Smooth muscle cell (in vitro differentiated cells): Measurements from ENCODE around the gene LRMDA. TPM values are rescaled to one million over a fixed set of nuclear protein-coding genes. Genes with fewer than 3 reads are reported as not detected.

Experiments used
- DNase-seq: peaks from one replicate; lab custom pipeline; 2025; ENCODE audit not compliant: unreplicated experiment; lab: John Stamatoyannopoulos, UW
- H2AFZ ChIP-seq: fragments of 200-600 bp; sonication (generic); 2 replicates; pipeline ENCODE4 v1.6.0; 2016; ENCODE audit warnings: antibody characterized with exemption, low read depth, mild to moderate bottlenecking
- H3F3A ChIP-seq: fragments of 200-600 bp; sonication (generic); 2 replicates; pipeline ENCODE4 v1.6.0; 2017; ENCODE audit warnings: antibody characterized with exemption, low read depth
- H3K27ac ChIP-seq: fragments of 200-600 bp; sonication (generic); 2 replicates; pipeline ENCODE4 v1.5.1; 2016; ENCODE audit warnings: low read depth, mild to moderate bottlenecking
- H3K27me3 ChIP-seq: fragments of 200-600 bp; sonication (generic); 2 replicates; pipeline ENCODE4 v1.6.1; 2016; ENCODE audit warnings: low read depth, mild to moderate bottlenecking
- H3K36me3 ChIP-seq: fragments of 200-600 bp; sonication (generic); 2 replicates; pipeline ENCODE4 v1.5.1; 2016; ENCODE audit warnings: low read depth
- H3K4me1 ChIP-seq: fragments of 200-600 bp; sonication (generic); 2 replicates; pipeline ENCODE4 v1.5.1; 2016; ENCODE audit warnings: low read depth
- H3K4me2 ChIP-seq: fragments of 200-600 bp; sonication (generic); 2 replicates; pipeline ENCODE4 v1.6.0; 2016; ENCODE audit warnings: mild to moderate bottlenecking
- H3K4me3 ChIP-seq: fragments of 200-600 bp; sonication (generic); 2 replicates; pipeline ENCODE4 v1.5.1; 2016; ENCODE audit warnings: mild to moderate bottlenecking
- H3K79me2 ChIP-seq: fragments of 200-600 bp; sonication (generic); 2 replicates; pipeline ENCODE4 v1.6.0; 2016; ENCODE audit warnings: low read depth, mild to moderate bottlenecking
- H3K9ac ChIP-seq: fragments of 200-600 bp; sonication (generic); 2 replicates; pipeline ENCODE4 v1.6.0; 2016; ENCODE audit warnings: low read depth
- H3K9me3 ChIP-seq: fragments of 200-600 bp; sonication (generic); replicated peaks from 2 replicates; pipeline ENCODE4 v1.5.1; 2016; ENCODE audit warnings: low read depth
- H4K20me1 ChIP-seq: fragments of 200-600 bp; sonication (generic); 2 replicates; pipeline ENCODE4 v1.6.0; 2016; ENCODE audit warnings: low read depth
- WGBS: methylation state at CpG from one replicate; pipeline ENCODE4 v1.1.7; 2016; ENCODE audit warnings: low lambda C conversion rate; 5-methylcytosine and 5-hydroxymethylcytosine counted together
- polyA plus RNA-seq: library from polyadenylated mRNA; unstranded; fragments of >200 nt; fragmentation: Nextera tagmentation; extraction: Ambion mirVana; gene quantifications from 2 replicates; pipeline ENCODE4 v1.2.1, GENCODE V29; 2016
- total RNA-seq: library from RNA; depleted of rRNA; stranded (reverse); fragments of >200 nt; gene quantifications from 2 replicates; pipeline ENCODE4 v1.2.3, GENCODE V29; 2014
- TF ChIP-seq, protein P1 (sequence below): fragments of 200-600 bp; sonication (generic); IDR thresholded peaks from 2 replicates; pipeline ENCODE4 v1.5.1; 2017; ENCODE audit warnings: borderline replicate concordance, mild to moderate bottlenecking, antibody characterized with exemption; ENCODE audit not compliant: insufficient read depth, poor library complexity, severe bottlenecking

LRMDA gene
- total and polyA plus RNA-seq, 2 experiments from 2014 or later, result 1.5 to 1.6 TPM

DNA sequence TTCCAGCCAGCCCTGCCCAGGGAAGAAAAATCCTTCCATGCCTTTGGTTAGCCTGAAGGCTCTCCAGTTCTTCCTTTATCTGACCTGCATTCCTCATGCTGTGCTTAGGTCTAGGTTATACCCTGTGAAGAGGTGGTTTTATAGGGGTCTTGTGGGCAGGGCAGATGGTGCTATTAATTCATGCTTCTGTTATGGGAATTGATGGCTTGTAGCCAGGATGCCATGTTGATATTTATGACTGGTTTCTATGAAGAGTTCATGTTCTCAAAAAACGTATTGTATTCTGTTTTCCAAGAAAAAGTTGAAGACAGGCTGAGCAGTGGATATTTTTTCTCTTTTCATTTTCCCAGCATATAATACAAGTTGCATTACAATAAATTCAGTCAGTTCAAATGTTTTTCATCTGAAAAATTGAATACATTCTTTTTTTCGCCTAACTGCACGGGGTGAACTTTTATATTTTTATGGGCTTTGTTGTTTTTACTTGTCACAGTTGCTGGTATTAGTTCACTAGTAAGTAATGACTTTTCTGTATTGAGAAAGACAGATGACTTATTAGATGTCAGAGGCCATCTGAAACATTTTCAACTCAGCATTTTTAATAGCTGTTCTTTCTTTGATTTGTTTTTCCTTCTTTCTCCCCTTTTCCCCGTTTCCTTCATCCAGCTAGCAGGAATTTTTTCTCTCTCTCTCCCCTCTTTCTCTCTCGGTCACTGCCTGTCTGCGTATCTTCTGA lies 322.8 kb downstream of the LRMDA start:
- H3K36me3 ChIP-seq, result no peaks in the 10 kb centered on the region
- H3K4me3 ChIP-seq, result no peak overlapping the region
- no peaks in the 10 kb centered on the region for H3K79me2 ChIP-seq
- no peak overlapping the region for H2AFZ ChIP-seq
- DNase-seq, result no peak
- peaks cover 4% of the 10 kb centered on the region for H3K27me3 ChIP-seq
- no peaks in the 10 kb centered on the region for H4K20me1 ChIP-seq
- H3K4me2 ChIP-seq, result no peak overlapping the region
- H3K9me3 ChIP-seq, result no peaks in the 10 kb centered on the region
- H3K9ac ChIP-seq, result no peak overlapping the region
- 84% methylated on average over 6 of the region's 6 CpGs for WGBS
- TF ChIP-seq, protein P1, sequence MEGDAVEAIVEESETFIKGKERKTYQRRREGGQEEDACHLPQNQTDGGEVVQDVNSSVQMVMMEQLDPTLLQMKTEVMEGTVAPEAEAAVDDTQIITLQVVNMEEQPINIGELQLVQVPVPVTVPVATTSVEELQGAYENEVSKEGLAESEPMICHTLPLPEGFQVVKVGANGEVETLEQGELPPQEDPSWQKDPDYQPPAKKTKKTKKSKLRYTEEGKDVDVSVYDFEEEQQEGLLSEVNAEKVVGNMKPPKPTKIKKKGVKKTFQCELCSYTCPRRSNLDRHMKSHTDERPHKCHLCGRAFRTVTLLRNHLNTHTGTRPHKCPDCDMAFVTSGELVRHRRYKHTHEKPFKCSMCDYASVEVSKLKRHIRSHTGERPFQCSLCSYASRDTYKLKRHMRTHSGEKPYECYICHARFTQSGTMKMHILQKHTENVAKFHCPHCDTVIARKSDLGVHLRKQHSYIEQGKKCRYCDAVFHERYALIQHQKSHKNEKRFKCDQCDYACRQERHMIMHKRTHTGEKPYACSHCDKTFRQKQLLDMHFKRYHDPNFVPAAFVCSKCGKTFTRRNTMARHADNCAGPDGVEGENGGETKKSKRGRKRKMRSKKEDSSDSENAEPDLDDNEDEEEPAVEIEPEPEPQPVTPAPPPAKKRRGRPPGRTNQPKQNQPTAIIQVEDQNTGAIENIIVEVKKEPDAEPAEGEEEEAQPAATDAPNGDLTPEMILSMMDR, result no peak
- H3K27ac ChIP-seq, result no peak overlapping the region
- no peaks in the 10 kb centered on the region for H3K4me1 ChIP-seq
- no peaks in the 10 kb centered on the region for H3F3A ChIP-seq

DNA sequence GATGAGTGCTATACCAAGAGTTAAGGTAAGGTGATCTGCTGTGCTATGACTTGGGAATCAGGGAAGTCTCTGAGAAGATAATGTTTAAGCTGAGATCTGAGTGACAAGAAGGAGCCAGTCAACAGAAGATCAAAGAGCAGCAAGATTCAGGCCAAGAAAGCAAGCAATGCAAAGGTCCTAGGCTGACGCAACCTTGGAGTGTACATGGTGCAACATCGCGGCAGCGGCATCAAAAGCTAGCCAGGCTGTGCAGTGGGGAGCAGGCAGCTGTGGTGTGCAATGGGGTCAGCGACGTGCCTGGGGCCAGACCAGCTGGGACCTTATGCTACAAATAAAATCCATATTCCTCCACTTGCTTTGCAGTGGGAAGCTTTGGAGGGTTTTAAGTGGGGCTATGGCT lies 324.1 kb downstream of the LRMDA start:
- peaks cover 5% of the 10 kb centered on the region for H3K27me3 ChIP-seq
- no peaks in the 10 kb centered on the region for H3K36me3 ChIP-seq
- no peak overlapping the region for H3K4me3 ChIP-seq
- no peak overlapping the region for H3K9ac ChIP-seq
- H3K9me3 ChIP-seq, result no peaks in the 10 kb centered on the region
- 93% methylated on average over 6 of the region's 6 CpGs for WGBS
- TF ChIP-seq, protein P1, result no peak
- no peak overlapping the region for H2AFZ ChIP-seq
- no peaks in the 10 kb centered on the region for H3F3A ChIP-seq
- H3K4me2 ChIP-seq, result no peak overlapping the region
- H3K27ac ChIP-seq, result no peak overlapping the region
- no peaks in the 10 kb centered on the region for H3K4me1 ChIP-seq
- no peaks in the 10 kb centered on the region for H4K20me1 ChIP-seq
- H3K79me2 ChIP-seq, result no peaks in the 10 kb centered on the region
- DNase-seq, result no peak

DNA sequence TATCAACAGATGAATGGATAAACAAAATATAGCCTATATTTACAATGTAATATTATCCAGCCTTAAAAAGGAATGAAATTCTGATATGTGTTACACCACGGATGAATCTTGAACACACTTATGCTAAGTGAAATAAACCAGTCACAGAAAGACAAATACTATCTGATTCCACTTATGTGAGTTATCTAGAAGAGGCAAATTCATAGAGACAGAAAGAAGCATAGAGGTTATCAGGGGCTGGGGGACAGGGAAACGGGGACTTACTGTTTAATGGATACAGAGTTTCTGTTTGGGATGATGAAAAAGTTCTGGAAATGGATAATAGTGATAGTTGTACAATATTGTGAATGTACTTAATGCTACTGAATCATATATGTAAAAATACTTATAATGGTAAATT lies 329.9 kb downstream of the LRMDA start:
- H3F3A ChIP-seq, result peaks cover 11% of the 10 kb centered on the region
- no peak overlapping the region for H3K27ac ChIP-seq
- no peak overlapping the region for H3K9ac ChIP-seq
- H3K79me2 ChIP-seq, result no peaks in the 10 kb centered on the region
- no peak for DNase-seq
- H2AFZ ChIP-seq, result no peak overlapping the region
- WGBS, result 74% methylated on average over 2 of the region's 2 CpGs
- H4K20me1 ChIP-seq, result no peaks in the 10 kb centered on the region
- no peaks in the 10 kb centered on the region for H3K9me3 ChIP-seq
- TF ChIP-seq, protein P1, result no peak
- no peak overlapping the region for H3K4me3 ChIP-seq
- H3K4me2 ChIP-seq, result no peak overlapping the region
- H3K4me1 ChIP-seq, result peaks cover 19% of the 10 kb centered on the region
- no peaks in the 10 kb centered on the region for H3K36me3 ChIP-seq
- peaks cover 5% of the 10 kb centered on the region for H3K27me3 ChIP-seq

DNA sequence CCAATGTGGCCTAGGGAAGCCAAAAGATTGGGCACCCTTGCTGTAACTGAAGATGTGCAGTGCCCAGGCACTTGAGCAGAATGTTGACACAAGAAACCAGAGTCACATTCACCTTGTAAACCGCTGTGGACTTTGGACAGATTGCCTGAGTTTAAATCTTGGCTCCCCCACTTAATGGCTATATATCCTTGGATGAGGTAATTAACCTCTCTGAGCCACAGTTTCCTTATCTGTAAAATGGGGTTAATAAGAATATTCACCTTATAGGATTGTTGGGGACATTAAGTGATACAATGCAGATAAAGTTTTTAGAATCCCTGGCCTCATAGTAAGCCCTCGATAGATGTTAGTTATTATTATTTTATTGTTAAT lies 331.0 kb downstream of the LRMDA start:
- H3K4me1 ChIP-seq, result peaks cover 19% of the 10 kb centered on the region
- H3K9ac ChIP-seq, result no peak overlapping the region
- DNase-seq, result no peak
- no peak overlapping the region for H3K4me2 ChIP-seq
- H3F3A ChIP-seq, result peaks cover 11% of the 10 kb centered on the region
- H3K36me3 ChIP-seq, result no peaks in the 10 kb centered on the region
- TF ChIP-seq, protein P1, result no peak
- no peaks in the 10 kb centered on the region for H3K79me2 ChIP-seq
- H3K27me3 ChIP-seq, result peaks cover 5% of the 10 kb centered on the region
- H3K27ac ChIP-seq, result no peak overlapping the region
- 100% methylated on average over 2 of the region's 2 CpGs for WGBS
- no peaks in the 10 kb centered on the region for H4K20me1 ChIP-seq
- no peak overlapping the region for H3K4me3 ChIP-seq
- H2AFZ ChIP-seq, result no peak overlapping the region
- no peaks in the 10 kb centered on the region for H3K9me3 ChIP-seq
